Left colon (tissue), 2 donors: Measurements from ENCODE around the gene HLA-DPB1. TPM values are rescaled to one million over a fixed set of nuclear protein-coding genes. Genes with fewer than 3 reads are reported as not detected.

Source experiments
- ATAC-seq: fragments of 200-7000 bp; cut with Tn5 transposase; one replicate; pipeline ENCODE4 v1.9.1; 2020; ENCODE audit warnings: mild to moderate bottlenecking, moderate library complexity
- DNase-seq, 2 donors: peaks; one replicate each; pipeline ENCODE4 v3.0.0-alpha.2; 2020
- intact Hi-C, 2 donors: fragments of 100-400 bp; cut with DNase I in 1 of 2; cut with micrococcal nuclease in 1 of 2; formaldehyde crosslinking; loops; one replicate each; pipeline versions ENCODE4 v1.11.2 to v1.14.0; 2022; cut with DNase I, micrococcal nuclease
- total RNA-seq, 2 donors: library from RNA; stranded (reverse); fragmentation: NEBNext Ultra II Directional; extraction: Animal tissue kit (Norgen Biotek cat#: 25700); gene quantifications; one replicate each; pipeline ENCODE4 v1.2.1, GENCODE V29; 2021
- donor health status: DM: no; HTN: no; CAD: no.
- donor health status: DM: yes; HTN: yes; CAD: no.

Gene HLA-DPB1
- total RNA-seq, 2 donors from 2014 or later, result 15.1 to 65.5 TPM

GRCh38 chr6:33069021-33069738 lies 6.6 kb upstream of the HLA-DPB1 start:
- no peak for DNase-seq
- ATAC-seq, result no peak
- intact Hi-C loops, result no loop called here

DNA sequence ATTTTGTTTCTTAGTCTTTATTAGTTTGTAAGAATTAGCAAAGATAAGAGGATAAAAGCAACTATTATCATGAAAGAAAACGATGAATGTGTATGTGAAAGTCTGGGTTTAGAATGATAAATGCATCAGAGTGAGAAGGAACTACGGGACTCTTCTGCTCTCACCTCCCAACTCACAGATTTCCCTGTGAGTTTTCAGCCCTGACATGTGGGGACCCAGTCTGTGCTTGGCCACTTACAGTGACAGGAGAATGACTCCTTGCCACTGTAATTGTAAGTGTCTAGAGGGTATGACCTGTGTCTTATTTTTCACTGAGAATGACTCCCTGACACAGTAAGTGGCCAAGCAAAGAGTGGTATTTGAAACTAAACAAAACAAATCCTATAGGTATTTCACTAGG lies 4.9 kb upstream of the HLA-DPB1 start:
- DNase-seq (no peak), ATAC-seq (no peak)
- intact Hi-C loops, result no loop called here

- intact Hi-C loops, result no loop called here
- no peak for DNase-seq
- ATAC-seq, result no peak
Measured at GRCh38 chr6:33071569-33071968, 4.2 kb upstream of the HLA-DPB1 start.

- no peak for DNase-seq
- intact Hi-C loops, result no loop called here
- ATAC-seq, result no peak
Measured at GRCh38 chr6:33072508-33073100, 3.2 kb upstream of the HLA-DPB1 start.

- intact Hi-C loops, result no loop called here
- DNase-seq (peak in 1 of 2 donors; percentile 38), ATAC-seq (peak; percentile 49)
Measured at GRCh38 chr6:33073431-33073871, 2.3 kb upstream of the HLA-DPB1 start, which contains the start of gene HLA-DPA1. TSS of gene HLA-DPA1 (minus strand) at chr6:33073649.

DNA sequence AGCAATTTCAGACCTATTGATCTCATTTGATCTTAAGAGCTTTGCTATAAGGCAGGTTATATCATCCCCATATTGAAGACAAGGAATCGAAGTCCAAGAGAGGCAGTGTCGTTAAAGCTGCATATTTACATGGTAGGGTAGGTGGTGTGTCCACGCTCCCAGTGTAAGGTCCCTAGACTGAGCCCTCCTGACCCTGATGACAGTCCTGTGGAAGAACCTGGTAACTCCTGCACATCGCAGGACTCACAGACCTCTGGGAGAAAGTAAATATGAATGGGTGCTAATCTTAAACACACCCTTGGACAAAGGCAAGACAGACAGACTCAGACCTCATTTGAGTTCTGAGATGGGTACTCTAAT lies 602 bp upstream of the HLA-DPB1 start:
- ATAC-seq, result no peak
- intact Hi-C loops, result no loop called here

DNA sequence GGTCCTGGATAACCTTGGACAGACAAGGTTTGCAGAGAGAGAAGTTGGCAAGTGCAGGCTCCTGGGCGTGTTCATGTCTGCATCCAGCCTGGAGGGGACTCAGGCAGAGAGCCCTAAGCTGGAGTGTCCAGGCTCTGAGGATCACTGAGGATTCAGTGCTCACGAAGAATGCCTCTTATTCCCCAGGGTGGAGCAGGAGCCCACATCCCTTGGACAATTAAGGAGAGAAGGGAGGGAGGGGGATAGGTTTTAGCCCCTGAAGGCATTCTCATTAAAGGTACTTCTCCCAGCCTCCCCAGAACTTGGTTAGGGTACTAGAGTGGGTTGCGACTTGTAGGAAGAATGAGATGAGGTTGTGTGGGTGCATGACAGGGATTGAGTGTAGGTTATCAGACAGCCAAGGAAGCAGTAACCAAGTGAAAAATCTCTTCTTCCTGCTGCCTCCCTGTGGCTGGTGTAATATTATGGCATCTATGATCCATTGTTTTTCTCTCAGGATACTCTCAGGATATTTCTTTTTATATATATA lies 680 bp downstream of the HLA-DPB1 start:
- ATAC-seq (no peak), DNase-seq (no peak)
- intact Hi-C loops, result no loop called here

More for the DNA sequence above, 602 bp upstream of the HLA-DPB1 start:
- DNase-seq, result no peak

DNA sequence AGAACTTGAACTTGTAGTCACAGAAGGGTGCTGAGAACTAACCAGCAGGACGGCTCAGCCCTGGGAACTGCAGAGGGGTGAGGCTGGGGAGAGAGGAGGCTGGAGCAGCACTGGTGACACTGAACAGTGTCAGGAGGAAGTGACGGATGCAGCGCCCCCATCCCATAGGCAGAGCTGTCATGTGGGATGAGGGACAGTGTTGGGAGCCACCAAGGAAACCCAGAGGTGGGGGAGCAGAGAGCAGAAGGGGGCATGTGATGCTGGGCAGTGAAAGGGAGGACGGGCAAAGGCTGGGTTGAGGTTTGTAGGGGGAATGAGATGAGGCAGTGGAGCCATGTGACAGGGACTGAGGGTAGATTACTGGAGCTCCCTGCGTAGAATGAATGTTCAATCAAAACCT lies 2.1 kb downstream of the HLA-DPB1 start:
- intact Hi-C loops, result no loop called here
- ATAC-seq (no peak), DNase-seq (no peak)

GRCh38 chr6:33078442-33078841 lies 2.7 kb downstream of the HLA-DPB1 start:
- intact Hi-C loops, result no loop called here
- DNase-seq (no peak), ATAC-seq (no peak)

- no peak for DNase-seq
- ATAC-seq, result no peak
- intact Hi-C loops, result no loop called here
Measured at GRCh38 chr6:33078919-33079521, 3.2 kb downstream of the HLA-DPB1 start.

DNA sequence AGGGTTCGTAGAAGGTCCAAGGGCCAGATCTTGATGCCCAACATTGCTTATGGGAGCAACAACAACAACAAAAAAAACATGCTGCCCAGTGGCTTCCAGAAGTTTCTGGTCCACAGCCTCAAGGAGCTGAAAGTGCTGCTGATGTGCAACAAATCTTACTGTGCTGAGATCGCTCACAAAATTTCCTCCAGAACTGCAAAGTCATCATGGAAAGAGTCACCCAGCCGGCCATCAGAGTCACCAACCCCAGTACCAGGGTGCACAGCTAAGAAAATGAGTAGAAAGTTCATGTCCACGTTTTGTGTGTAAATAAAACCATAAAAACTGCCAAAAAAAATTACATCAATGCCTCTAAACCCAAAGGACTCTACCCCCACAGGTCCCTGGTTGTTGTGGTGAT lies 3.8 kb downstream of the HLA-DPB1 start:
- intact Hi-C loops, result no loop called here
- no peak for DNase-seq
- ATAC-seq, result no peak

DNA sequence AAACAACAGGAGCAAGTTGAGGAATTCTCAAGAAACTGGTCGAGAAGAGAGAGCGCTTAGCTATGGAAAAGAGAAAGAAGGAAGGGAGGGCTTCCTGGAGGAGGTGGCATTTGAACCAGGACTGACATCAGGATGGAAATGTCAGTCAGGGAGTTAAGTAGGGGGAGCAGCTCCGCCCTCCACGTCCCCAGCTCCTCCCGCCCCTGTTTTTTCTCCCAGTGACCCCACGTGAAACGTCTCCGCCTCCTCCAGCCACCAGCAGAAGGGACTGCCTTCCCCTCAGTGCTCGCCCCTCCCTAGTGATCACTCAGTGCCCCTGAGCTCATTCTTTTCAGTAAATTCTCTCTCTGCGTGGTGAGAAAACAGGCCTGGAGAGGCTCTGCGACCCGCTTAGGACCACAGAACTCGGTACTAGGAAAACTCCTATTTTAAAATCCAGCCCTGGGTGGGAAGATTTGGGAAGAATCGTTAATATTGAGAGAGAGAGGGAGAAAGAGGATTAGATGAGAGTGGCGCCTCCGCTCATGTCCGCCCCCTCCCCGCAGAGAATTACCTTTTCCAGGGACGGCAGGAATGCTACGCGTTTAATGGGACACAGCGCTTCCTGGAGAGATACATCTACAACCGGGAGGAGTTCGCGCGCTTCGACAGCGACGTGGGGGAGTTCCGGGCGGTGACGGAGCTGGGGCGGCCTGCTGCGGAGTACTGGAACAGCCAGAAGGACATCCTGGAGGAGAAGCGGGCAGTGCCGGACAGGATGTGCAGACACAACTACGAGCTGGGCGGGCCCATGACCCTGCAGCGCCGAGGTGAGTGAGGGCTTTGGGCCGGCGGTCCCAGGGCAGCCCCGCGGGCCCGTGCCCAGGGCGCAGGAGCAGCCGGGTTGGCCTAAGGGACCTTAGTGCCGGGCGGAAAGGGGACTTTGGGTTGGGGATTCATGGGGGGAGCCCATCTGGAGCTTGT lies 4.6 kb downstream of the HLA-DPB1 start:
- DNase-seq, result peak; percentile 38 to 53
- peak; percentile 45 for ATAC-seq
- intact Hi-C loops, result loop anchor here in 1 of 2 donors (10.0 kb wide), 1 partner anchor 66 kb away; no protein-coding TSS in a partner anchor

- no peak for ATAC-seq
- intact Hi-C loops, result loop anchor here in 1 of 2 donors (10.0 kb wide), 1 partner anchor 66 kb away; no protein-coding TSS in a partner anchor
- no peak for DNase-seq
Measured at GRCh38 chr6:33081098-33081824, 5.5 kb downstream of the HLA-DPB1 start.

- ATAC-seq (no peak), DNase-seq (peak in 1 of 2 donors; percentile 51)
- intact Hi-C loops, result loop anchor here in 1 of 2 donors (10.0 kb wide), 1 partner anchor 68 kb away; no protein-coding TSS in a partner anchor
Measured at GRCh38 chr6:33082702-33083101, 6.9 kb downstream of the HLA-DPB1 start.

DNA sequence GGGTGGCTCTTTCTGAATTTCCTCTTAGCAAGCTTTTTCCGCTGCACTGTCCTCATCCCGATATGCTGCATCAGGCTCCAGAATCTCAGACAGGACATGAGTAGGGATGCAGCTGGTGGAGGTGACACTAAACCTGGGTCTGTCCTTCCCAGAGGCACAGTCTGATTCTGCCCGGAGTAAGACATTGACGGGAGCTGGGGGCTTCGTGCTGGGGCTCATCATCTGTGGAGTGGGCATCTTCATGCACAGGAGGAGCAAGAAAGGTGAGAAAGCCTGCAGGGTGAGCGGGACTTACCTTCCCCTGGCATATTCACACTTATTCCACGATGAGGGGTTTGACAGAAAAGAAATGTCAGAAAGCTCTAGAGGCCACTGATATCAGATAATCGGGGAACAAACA lies 9.8 kb downstream of the HLA-DPB1 start:
- intact Hi-C loops, result loop anchor here in 1 of 2 donors (10.0 kb wide), 1 partner anchor 71 kb away; no protein-coding TSS in a partner anchor
- DNase-seq (no peak), ATAC-seq (no peak)

DNA sequence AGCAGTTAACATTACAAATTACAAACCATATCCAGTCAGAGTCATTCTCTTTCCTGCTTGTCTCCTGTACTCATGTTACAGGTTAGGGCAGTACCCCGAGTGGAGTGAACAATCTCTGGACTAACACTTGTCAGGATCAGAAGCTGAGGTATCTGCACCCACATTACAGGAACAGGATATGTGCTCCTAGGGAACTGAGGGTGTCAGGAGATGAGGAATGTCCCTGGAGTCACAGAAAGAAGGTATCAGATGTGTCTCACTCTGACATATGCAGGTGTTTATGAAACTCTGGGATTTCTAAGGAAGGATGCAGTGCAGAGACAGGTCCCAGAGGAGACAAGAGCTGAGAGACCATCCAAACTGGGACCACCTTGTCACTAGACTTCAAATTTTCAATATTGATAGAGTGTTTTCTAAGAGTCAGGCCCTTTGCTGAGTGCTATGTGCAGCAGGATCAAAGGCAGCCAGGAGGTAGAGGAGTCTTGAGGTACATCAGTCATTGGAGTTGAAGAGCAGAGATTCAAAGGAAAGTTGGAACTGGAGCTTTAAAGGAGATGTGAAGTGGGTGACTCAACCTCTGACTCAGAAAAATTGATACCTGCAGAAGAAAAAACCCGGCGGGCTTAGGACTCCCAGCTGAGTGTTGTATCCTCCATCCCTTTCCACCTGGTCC lies 12.6 kb downstream of the HLA-DPB1 start:
- ATAC-seq, result no peak
- intact Hi-C loops, result loop anchor here in 1 of 2 donors (10.0 kb wide), 1 partner anchor 74 kb away; no protein-coding TSS in a partner anchor
- no peak for DNase-seq

- no peak for DNase-seq
- ATAC-seq, result no peak
- intact Hi-C loops, result loop anchor here in 1 of 2 donors (10.0 kb wide), 1 partner anchor 74 kb away; no protein-coding TSS in a partner anchor
Measured at GRCh38 chr6:33088931-33089620, 13.3 kb downstream of the HLA-DPB1 start.
